A549 (cell line): ENCODE results near the gene SARM1. TPM values are rescaled to one million over a fixed set of nuclear protein-coding genes. Genes with fewer than 3 reads are reported as not detected.

Experiments
- ATAC-seq, 2 experiments: fragments of 200-7000 bp in 1 of 2; fragments of >200 bp in 1 of 2; cut with Nextera tagmentation in 1 of 2; cut with Tn5 transposase in 1 of 2; 3 replicates each; pipeline versions ENCODE4 v1.8.0 to v1.9.1; 2018 to 2020; ENCODE audit warnings: mild to moderate bottlenecking in 1 of 2, moderate library complexity in 1 of 2
- CTCF ChIA-PET: fragments of 300-600 bp; sonication (Branson Sonifier 250); formaldehyde crosslinking; extraction: SDS; loops from one replicate; lab custom pipeline; 2021; ENCODE audit warnings: antibody characterized with exemption, inconsistent platforms; lab: Yijun Ruan, JAX
- POLR2A ChIA-PET: fragments of 350-600 bp; formaldehyde crosslinking; extraction: SDS; loops from one replicate; lab custom pipeline; 2021; ENCODE audit warnings: antibody characterized with exemption, inconsistent platforms; lab: Yijun Ruan, JAX
- DNase-seq, 2 experiments: peaks; one replicate each; pipeline versions ENCODE4 v3.0.0 to v3.0.0-alpha.2; 2011 to 2016; ENCODE audit warnings: low read depth in 1 of 2, low spot score in 1 of 2
- FAIRE-seq: peaks from 2 replicates; lab custom pipeline; 2011; peaks lifted over from hg19 to GRCh38; lab: Jason Lieb, UNC
- H3K27ac ChIP-seq, 2 experiments: fragments of >200 bp; sonication (Bioruptor Twin); formaldehyde crosslinking; 3 replicates each; pipeline ENCODE4 v1.5.1; 2016 to 2017
- H3K4me1 ChIP-seq: fragments of >200 bp; sonication (Bioruptor Twin); formaldehyde crosslinking; 3 replicates; pipeline ENCODE4 v1.6.1; 2016
- H3K4me2 ChIP-seq: fragments of >200 bp; sonication (Bioruptor Twin); formaldehyde crosslinking; 3 replicates; pipeline ENCODE4 v1.6.1; 2016
- H3K4me3 ChIP-seq: fragments of >200 bp; sonication (Bioruptor Twin); formaldehyde crosslinking; 3 replicates; pipeline ENCODE4 v1.5.1; 2016
- H3K9me3 ChIP-seq: fragments of >200 bp; sonication (Bioruptor Twin); formaldehyde crosslinking; 3 replicates; pipeline ENCODE4 v1.6.1; 2016
- CBX8 ChIP-seq: fragments of 200-600 bp; sonication (generic); IDR thresholded peaks from 2 replicates; pipeline ENCODE4 v1.6.1; 2016
- CEBPB ChIP-seq, 2 experiments: fragments of >200 bp in 1 of 2; sonication (Bioruptor Twin) in 1 of 2; formaldehyde crosslinking in 1 of 2; IDR thresholded peaks; 2 replicates each; pipeline ENCODE4 v1.6.1; 2012 to 2016
- CHD4 ChIP-seq: fragments of 200-600 bp; sonication (generic); IDR thresholded peaks from 2 replicates; pipeline ENCODE4 v1.6.1; 2016; ENCODE audit warnings: antibody characterized with exemption, mild to moderate bottlenecking, borderline replicate concordance
- CTCF ChIP-seq: fragments of >200 bp; sonication (Bioruptor Twin); formaldehyde crosslinking; IDR thresholded peaks from 3 replicates; pipeline ENCODE4 v1.5.1; 2016
- ELK1 ChIP-seq: fragments of 150-350 bp; IDR thresholded peaks from 2 replicates; pipeline ENCODE4 v1.6.1; 2014; ENCODE audit warnings: low read depth, mild to moderate bottlenecking, low read length
- FOXS1 ChIP-seq: fragments of 250-450 bp; sonication (Bioruptor Pico); IDR thresholded peaks from 2 replicates; pipeline ENCODE4 v1.5.0; 2020; ENCODE audit warnings: mild to moderate bottlenecking, moderate library complexity
- HES2 ChIP-seq: fragments of >200 bp; sonication (Bioruptor Twin); formaldehyde crosslinking; IDR thresholded peaks from 2 replicates; pipeline ENCODE4 v1.6.1; 2016
- HOXA7 ChIP-seq: fragments of 250-450 bp; sonication (Bioruptor Pico); IDR thresholded peaks from 2 replicates; pipeline ENCODE4 v1.5.0; 2020; ENCODE audit warnings: mild to moderate bottlenecking, moderate library complexity
- HOXB13 ChIP-seq: fragments of 250-450 bp; sonication (Bioruptor Pico); IDR thresholded peaks from 2 replicates; pipeline ENCODE4 v1.5.0; 2020; ENCODE audit warnings: low read depth, mild to moderate bottlenecking, moderate library complexity
- KDM1A ChIP-seq: fragments of 200-600 bp; sonication (generic); IDR thresholded peaks from 2 replicates; pipeline ENCODE4 v1.6.1; 2016; ENCODE audit warnings: low read depth, mild to moderate bottlenecking
- MAZ ChIP-seq: fragments of 150-350 bp; IDR thresholded peaks from 2 replicates; pipeline ENCODE4 v1.6.1; 2014; ENCODE audit warnings: antibody characterized with exemption, low read depth, low read length, borderline replicate concordance
- NR3C1 ChIP-seq: fragments of >200 bp; sonication (Bioruptor Twin); formaldehyde crosslinking; IDR thresholded peaks from 3 replicates; pipeline ENCODE4 v1.6.1; 2017
- RAD21 ChIP-seq, 2 experiments: fragments of >200 bp in 1 of 2; sonication (Bioruptor Twin) in 1 of 2; formaldehyde crosslinking in 1 of 2; IDR thresholded peaks in 1 of 2; conservative IDR thresholded peaks in 1 of 2; 2 replicates in 1 of 2; 3 replicates in 1 of 2; pipeline ENCODE4 v1.6.1; 2012 to 2018; ENCODE audit warnings: inconsistent platforms in 1 of 2
- RARB ChIP-seq: fragments of 250-450 bp; sonication (Bioruptor Pico); IDR thresholded peaks from 2 replicates; pipeline ENCODE4 v1.8.0; 2021; ENCODE audit warnings: mild to moderate bottlenecking, moderate library complexity
- REST ChIP-seq: fragments of 200-600 bp; sonication (generic); IDR thresholded peaks from 2 replicates; pipeline ENCODE4 v1.6.1; 2016; ENCODE audit warnings: antibody characterized with exemption, mild to moderate bottlenecking, moderate library complexity
- RFX5 ChIP-seq: fragments of 450-650 bp; IDR thresholded peaks from 2 replicates; pipeline ENCODE4 v1.7.1; 2014; ENCODE audit warnings: antibody characterized with exemption, mild to moderate bottlenecking, moderate library complexity
- SMC3 ChIP-seq: fragments of >200 bp; sonication (Bioruptor Twin); formaldehyde crosslinking; IDR thresholded peaks from 3 replicates; pipeline ENCODE4 v1.6.1; 2018; ENCODE audit warnings: inconsistent platforms
- SREBF2 ChIP-seq: fragments of 450-650 bp; IDR thresholded peaks from 2 replicates; pipeline ENCODE4 v1.6.1; 2014; ENCODE audit warnings: mild to moderate bottlenecking, moderate library complexity
- TFCP2L1 ChIP-seq: fragments of 250-450 bp; sonication (Bioruptor Pico); IDR thresholded peaks from 2 replicates; pipeline ENCODE4 v1.5.0; 2021; ENCODE audit warnings: mild to moderate bottlenecking
- USF2 ChIP-seq: fragments of 450-650 bp; IDR thresholded peaks from 2 replicates; pipeline ENCODE4 v1.6.1; 2014; ENCODE audit warnings: antibody characterized with exemption
- ZC3H11A ChIP-seq: fragments of 450-650 bp; IDR thresholded peaks from 2 replicates; pipeline ENCODE4 v1.6.1; 2014; ENCODE audit warnings: antibody characterized with exemption, mild to moderate bottlenecking
- ZNF302 ChIP-seq: fragments of 250-450 bp; sonication (Bioruptor Pico); IDR thresholded peaks from 2 replicates; pipeline ENCODE4 v1.9.0; 2021; ENCODE audit warnings: inconsistent platforms, mild to moderate bottlenecking, moderate library complexity
- ZSCAN20 ChIP-seq: fragments of 250-450 bp; sonication (Bioruptor Pico); IDR thresholded peaks from 2 replicates; pipeline ENCODE4 v1.8.0; 2022; ENCODE audit warnings: mild to moderate bottlenecking, moderate library complexity
- WGBS: methylation state at CpG from one replicate; pipeline ENCODE4 v1.1.6; 2017; ENCODE audit errors: missing lambda C conversion rate; 5-methylcytosine and 5-hydroxymethylcytosine counted together
- polyA plus RNA-seq, 4 experiments: library from polyadenylated mRNA; depleted of rRNA in 3 of 4; stranded (reverse); fragments of >200 nt; fragmentation: RNase III in 1 of 4; extraction: RNeasy Plus Mini Kit Qiagen cat#74134 plus additional on column Dnase treatment in 1 of 4; gene quantifications; 2 replicates in 3 of 4; 3 replicates in 1 of 4; pipeline ENCODE4 v1.2.3, GENCODE V29; 2011 to 2017

Gene SARM1
- polyA plus RNA-seq, 2 of the 4 experiments (the other 2 are of a cell fraction) = 4.0 to 6.9 TPM

- no peak overlapping the region for H3K4me2 ChIP-seq
- no peak for DNase-seq
- H3K4me3 ChIP-seq = no peak overlapping the region
- H3K4me1 ChIP-seq = peaks cover 35% of the 10 kb centered on the region
- H3K9me3 ChIP-seq = no peaks in the 10 kb centered on the region
- ATAC-seq = no peak
- no peak overlapping the region for H3K27ac ChIP-seq
- POLR2A ChIA-PET = no interaction called here
- CTCF ChIA-PET = interaction anchor here (1.6 to 2.5 kb wide), 5 partner anchors 8 to 95 kb away, joined by 4 to 17 read pairs (median 7); partner anchors contain the start of genes IFT20 and TNFAIP1
- TF ChIP-seq CEBPB (IDR thresholded peaks at IDR 0.05) (no peak), HOXA7 (CRISPR knock-in tag) (no peak), CHD4 (no peak), ZSCAN20 (CRISPR knock-in tag) (no peak), FOXS1 (CRISPR knock-in tag) (no peak), HES2 (no peak)
- FAIRE-seq = no peak
- 95% methylated on average over 9 of the region's 9 CpGs for WGBS
Measured at GRCh38 chr17:28327031-28327607, 44.4 kb upstream of the SARM1 start.

GRCh38 chr17:28327709-28328108, 43.8 kb upstream of the SARM1 start:
- ChIA-PET POLR2A (no interaction called here), CTCF (interaction anchor here (0.9 to 2.2 kb wide), 8 partner anchors 8 to 95 kb away, joined by 3 to 11 read pairs (median 4); partner anchors contain the start of gene TMEM97)
- peak; percentile 51 to 62; a peak in 5 of 6 replicates for ATAC-seq
- peaks cover 30% of the 10 kb centered on the region for H3K4me1 ChIP-seq
- TF ChIP-seq ZNF302 (CRISPR knock-in tag) (no peak), CTCF (peak; percentile 40; the same call in 2 of the 3 replicates), RAD21 (conservative IDR thresholded peaks at IDR 0.05 in 1 of 2, IDR thresholded peaks at IDR 0.05 in 1 of 2) (peak; percentile 36 to 42; a peak in 3 of 5 replicates), SMC3 (peak; percentile 30; the same call in 1 of the 3 replicates)
- TF ChIP-seq, all 56 proteins: peak for 3
- DNase-seq (peak in 1 of 2 experiments; percentile 53), FAIRE-seq (no peak)
- H3K4me3 ChIP-seq = no peak overlapping the region
- WGBS = 46% methylated on average over 3 of the region's 3 CpGs
- H3K4me2 ChIP-seq = no peak overlapping the region
- no peaks in the 10 kb centered on the region for H3K9me3 ChIP-seq
- no peak overlapping the region for H3K27ac ChIP-seq

- Histone ChIP-seq H3K4me3 (no peak overlapping the region), H3K27ac (no peak overlapping the region), H3K9me3 (no peaks in the 10 kb centered on the region), H3K4me2 (no peak overlapping the region), H3K4me1 (peaks cover 24% of the 10 kb centered on the region)
- FAIRE-seq (no peak), DNase-seq (no peak), ATAC-seq (no peak)
- ChIA-PET CTCF (interaction anchor here (0.8 to 2.2 kb wide), 11 partner anchors 9 to 96 kb away, joined by 3 to 11 read pairs (median 4); partner anchors contain the start of gene TMEM97), POLR2A (no interaction called here)
- 85% methylated on average over 4 of the region's 4 CpGs for WGBS
- TF ChIP-seq REST = no peak
- TF ChIP-seq RFX5 = no peak
- TF ChIP-seq KDM1A = no peak
- TF ChIP-seq MAZ = no peak
- no peak for TF ChIP-seq CBX8
- no peak for TF ChIP-seq ZC3H11A
- TF ChIP-seq CTCF = no peak
- no peak for TF ChIP-seq HOXB13
- TF ChIP-seq ELK1 = no peak
- TF ChIP-seq TFCP2L1 (CRISPR knock-in tag) = no peak
- TF ChIP-seq NR3C1 = no peak
- no peak for TF ChIP-seq USF2
- no peak for TF ChIP-seq RARB (CRISPR knock-in tag)
- no peak for TF ChIP-seq SREBF2
Measured at GRCh38 chr17:28328325-28328724, 43.2 kb upstream of the SARM1 start.
